ENCODE data around the gene CRYBB3. TPM values are rescaled to one million over a fixed set of nuclear protein-coding genes. Genes with fewer than 3 reads are reported as not detected.
"Not testable (repeated sequence)": the region's sequence is repeated elsewhere in the genome, so short reads cannot be mapped to it uniquely, and the experiment has no call there.

CRYBB3 gene
- total and polyA plus RNA-seq, 9 donors, result 0.13 to 0.59 (median 0.28) TPM; not detected in 3

GRCh38 chr22:25174888-25175411 is 24.7 kb upstream of the CRYBB3 start:
- 72% methylated on average over 6 of the region's 6 CpGs for WGBS (ENCODE audit: insufficient coverage)
- peaks cover 30% of the 10 kb centered on the region for H3K36me3 ChIP-seq (ENCODE audit: control insufficient read depth, insufficient read depth, low read length)
- peaks cover 4% of the 10 kb centered on the region for H3K27me3 ChIP-seq (ENCODE audit: control insufficient read depth, insufficient read depth, low read length)
- H3K9me3 ChIP-seq (replicated peaks; ENCODE audit: control insufficient read depth, low read depth, low read length), result peaks cover 6% of the 10 kb centered on the region
- no peak for DNase-seq
- no peak overlapping the region for H3K27ac ChIP-seq (ENCODE audit: low read length)
- no peaks in the 10 kb centered on the region for H3K4me1 ChIP-seq (ENCODE audit: control insufficient read depth, insufficient read depth, low read length)
- no peak overlapping the region for H3K4me3 ChIP-seq (ENCODE audit: low read length)

- DNase-seq, result no peak
- peaks cover 30% of the 10 kb centered on the region for H3K36me3 ChIP-seq (ENCODE audit: control insufficient read depth, insufficient read depth, low read length)
- peaks cover 4% of the 10 kb centered on the region for H3K27me3 ChIP-seq (ENCODE audit: control insufficient read depth, insufficient read depth, low read length)
- WGBS (ENCODE audit: insufficient coverage), result no CpG with 5 or more reads among the region's 6 CpGs
- H3K27ac ChIP-seq (ENCODE audit: low read length), result no peak overlapping the region
- H3K4me3 ChIP-seq (ENCODE audit: low read length), result no peak overlapping the region
- H3K9me3 ChIP-seq (replicated peaks; ENCODE audit: control insufficient read depth, low read depth, low read length), result peaks cover 6% of the 10 kb centered on the region
- no peaks in the 10 kb centered on the region for H3K4me1 ChIP-seq (ENCODE audit: control insufficient read depth, insufficient read depth, low read length)
Measured at GRCh38 chr22:25176175-25176574, 23.5 kb upstream of the CRYBB3 start.

- Histone ChIP-seq H3K27me3 (ENCODE audit: control insufficient read depth, insufficient read depth, low read length) (peaks cover 4% of the 10 kb centered on the region), H3K27ac (ENCODE audit: low read length) (no peak overlapping the region), H3K4me3 (ENCODE audit: low read length) (no peak overlapping the region), H3K9me3 (replicated peaks; ENCODE audit: control insufficient read depth, low read depth, low read length) (peaks cover 6% of the 10 kb centered on the region), H3K4me1 (ENCODE audit: control insufficient read depth, insufficient read depth, low read length) (no peaks in the 10 kb centered on the region), H3K36me3 (ENCODE audit: control insufficient read depth, insufficient read depth, low read length) (peaks cover 30% of the 10 kb centered on the region)
- WGBS (ENCODE audit: insufficient coverage), result no CpG with 5 or more reads among the region's 3 CpGs
- DNase-seq, result no peak
Measured at GRCh38 chr22:25176799-25177198, 22.9 kb upstream of the CRYBB3 start.

- Histone ChIP-seq H3K36me3 (ENCODE audit: control insufficient read depth, insufficient read depth, low read length) (peaks cover 30% of the 10 kb centered on the region), H3K27ac (ENCODE audit: low read length) (no peak overlapping the region), H3K27me3 (ENCODE audit: control insufficient read depth, insufficient read depth, low read length) (peaks cover 4% of the 10 kb centered on the region), H3K9me3 (replicated peaks; ENCODE audit: control insufficient read depth, low read depth, low read length) (peaks cover 6% of the 10 kb centered on the region), H3K4me1 (ENCODE audit: control insufficient read depth, insufficient read depth, low read length) (no peaks in the 10 kb centered on the region), H3K4me3 (ENCODE audit: low read length) (no peak overlapping the region)
- 87% methylated on average over 11 of the region's 13 CpGs for WGBS (ENCODE audit: insufficient coverage)
- no peak for DNase-seq
Measured at GRCh38 chr22:25177226-25177625, 22.4 kb upstream of the CRYBB3 start.

GRCh38 chr22:25177895-25178294 is 21.8 kb upstream of the CRYBB3 start:
- Histone ChIP-seq H3K27ac (ENCODE audit: low read length) (no peak overlapping the region), H3K27me3 (ENCODE audit: control insufficient read depth, insufficient read depth, low read length) (peaks cover 4% of the 10 kb centered on the region), H3K4me1 (ENCODE audit: control insufficient read depth, insufficient read depth, low read length) (no peaks in the 10 kb centered on the region), H3K4me3 (ENCODE audit: low read length) (no peak overlapping the region), H3K9me3 (replicated peaks; ENCODE audit: control insufficient read depth, low read depth, low read length) (peaks cover 6% of the 10 kb centered on the region), H3K36me3 (ENCODE audit: control insufficient read depth, insufficient read depth, low read length) (peaks cover 34% of the 10 kb centered on the region)
- no CpG with 5 or more reads among the region's 9 CpGs for WGBS (ENCODE audit: insufficient coverage)
- no peak for DNase-seq

GRCh38 chr22:25178348-25178747 is 21.3 kb upstream of the CRYBB3 start:
- 49% methylated on average over 3 of the region's 6 CpGs for WGBS (ENCODE audit: insufficient coverage)
- not testable (repeated sequence) for DNase-seq; H3K27ac ChIP-seq (ENCODE audit: low read length); H3K9me3 ChIP-seq (replicated peaks; ENCODE audit: control insufficient read depth, low read depth, low read length); H3K27me3 ChIP-seq (ENCODE audit: control insufficient read depth, insufficient read depth, low read length); H3K4me1 ChIP-seq (ENCODE audit: control insufficient read depth, insufficient read depth, low read length); H3K4me3 ChIP-seq (ENCODE audit: low read length)
- peaks cover 34% of the 10 kb centered on the region for H3K36me3 ChIP-seq (ENCODE audit: control insufficient read depth, insufficient read depth, low read length)

- H3K4me1 ChIP-seq (ENCODE audit: control insufficient read depth, insufficient read depth, low read length), result not testable (repeated sequence)
Measured at GRCh38 chr22:25178869-25179631, 20.6 kb upstream of the CRYBB3 start.

GRCh38 chr22:25182131-25183110 is 17.2 kb upstream of the CRYBB3 start:
- Histone ChIP-seq H3K9me3 (replicated peaks; ENCODE audit: control insufficient read depth, low read depth, low read length) (peaks cover 6% of the 10 kb centered on the region), H3K27me3 (ENCODE audit: control insufficient read depth, insufficient read depth, low read length) (peaks cover 4% of the 10 kb centered on the region), H3K4me3 (ENCODE audit: low read length) (no peak overlapping the region), H3K4me1 (ENCODE audit: control insufficient read depth, insufficient read depth, low read length) (no peaks in the 10 kb centered on the region), H3K36me3 (ENCODE audit: control insufficient read depth, insufficient read depth, low read length) (peaks cover 22% of the 10 kb centered on the region), H3K27ac (ENCODE audit: low read length) (no peak overlapping the region)
- DNase-seq, result no peak
- 79% methylated on average over 3 of the region's 10 CpGs for WGBS (ENCODE audit: insufficient coverage)

More at GRCh38 chr22:25178869-25179631, 20.6 kb upstream of the CRYBB3 start:
- 14% methylated on average over 35 of the region's 63 CpGs for WGBS (ENCODE audit: insufficient coverage)
- H3K27ac ChIP-seq (ENCODE audit: low read length); H3K27me3 ChIP-seq (ENCODE audit: control insufficient read depth, insufficient read depth, low read length); H3K4me3 ChIP-seq (ENCODE audit: low read length); H3K9me3 ChIP-seq (replicated peaks; ENCODE audit: control insufficient read depth, low read depth, low read length); DNase-seq: not testable (repeated sequence)
- H3K36me3 ChIP-seq (ENCODE audit: control insufficient read depth, insufficient read depth, low read length), result peaks cover 32% of the 10 kb centered on the region

- WGBS (ENCODE audit: insufficient coverage), result 92% methylated on average over 8 of the region's 12 CpGs
- peaks cover 22% of the 10 kb centered on the region for H3K36me3 ChIP-seq (ENCODE audit: control insufficient read depth, insufficient read depth, low read length)
- no peak overlapping the region for H3K27ac ChIP-seq (ENCODE audit: low read length)
- peaks cover 6% of the 10 kb centered on the region for H3K9me3 ChIP-seq (replicated peaks; ENCODE audit: control insufficient read depth, low read depth, low read length)
- DNase-seq, result no peak
- H3K4me1 ChIP-seq (ENCODE audit: control insufficient read depth, insufficient read depth, low read length), result no peaks in the 10 kb centered on the region
- peaks cover 4% of the 10 kb centered on the region for H3K27me3 ChIP-seq (ENCODE audit: control insufficient read depth, insufficient read depth, low read length)
- no peak overlapping the region for H3K4me3 ChIP-seq (ENCODE audit: low read length)
Measured at GRCh38 chr22:25183949-25184619, 15.6 kb upstream of the CRYBB3 start.
